Activated CD4-positive, alpha-beta T cell treated with anti-CD3 and anti-CD28 coated beads, Interleukin-10, Interleukin-2, amounts not matched to agents 100 ng/mL and 50 ng/mL, durations not matched to agents 16 hours and 8 hours (primary cell): ENCODE measurements around the gene PIK3C3.
"Not testable (repeated sequence)": the region's sequence is repeated elsewhere in the genome, so short reads cannot be mapped to it uniquely, and the experiment has no call there.

Source experiments
- DNase-seq: peaks from one replicate; pipeline ENCODE4 v3.0.0-alpha.2; 2020

The PIK3C3 gene

GRCh38 chr18:41966943-41967342, 11.9 kb downstream of the PIK3C3 start:
- DNase-seq, result no peak

- DNase-seq, result no peak
Observed at GRCh38 chr18:41967680-41968079, 12.6 kb downstream of the PIK3C3 start.

- no peak for DNase-seq
Observed at GRCh38 chr18:41969881-41970280, 14.8 kb downstream of the PIK3C3 start.

- peak; percentile 15 for DNase-seq
Observed at GRCh38 chr18:41972067-41972925, 17.3 kb downstream of the PIK3C3 start.

- no peak for DNase-seq
Observed at GRCh38 chr18:41973983-41974382, 18.9 kb downstream of the PIK3C3 start.

GRCh38 chr18:41974796-41975201, 19.8 kb downstream of the PIK3C3 start:
- no peak for DNase-seq

GRCh38 chr18:41975284-41975683, 20.2 kb downstream of the PIK3C3 start:
- no peak for DNase-seq

GRCh38 chr18:41977233-41977632, 22.2 kb downstream of the PIK3C3 start:
- no peak for DNase-seq

GRCh38 chr18:41982942-41983660, 28.1 kb downstream of the PIK3C3 start:
- peak; percentile 54 for DNase-seq

- no peak for DNase-seq
Observed at GRCh38 chr18:41985914-41986313, 30.9 kb downstream of the PIK3C3 start.

- no peak for DNase-seq
Observed at GRCh38 chr18:41989508-41989907, 34.5 kb downstream of the PIK3C3 start.

- peak; percentile 54 for DNase-seq
Observed at GRCh38 chr18:41992066-41992465, 37.0 kb downstream of the PIK3C3 start.

GRCh38 chr18:41992703-41993102, 37.7 kb downstream of the PIK3C3 start:
- peak; percentile 16 for DNase-seq

GRCh38 chr18:41993151-41993550, 38.1 kb downstream of the PIK3C3 start:
- DNase-seq, result no peak

- no peak for DNase-seq
Observed at GRCh38 chr18:41996020-41996419, 41.0 kb downstream of the PIK3C3 start.

GRCh38 chr18:41999751-42000150, 44.7 kb downstream of the PIK3C3 start:
- DNase-seq, result no peak

GRCh38 chr18:42001801-42002200, 46.8 kb downstream of the PIK3C3 start:
- no peak for DNase-seq

- DNase-seq, result no peak
Observed at GRCh38 chr18:42004653-42005052, 49.6 kb downstream of the PIK3C3 start.

GRCh38 chr18:42005782-42006181, 50.7 kb downstream of the PIK3C3 start:
- DNase-seq, result no peak

- not testable (repeated sequence) for DNase-seq
Observed at GRCh38 chr18:42009457-42009856, 54.4 kb downstream of the PIK3C3 start.

- DNase-seq, result peak; percentile 25
Observed at GRCh38 chr18:42011053-42011452, 56.0 kb downstream of the PIK3C3 start.

GRCh38 chr18:42018831-42019230, 63.8 kb downstream of the PIK3C3 start:
- DNase-seq, result no peak

- peak; percentile 70 for DNase-seq
Observed at GRCh38 chr18:42024131-42024530, 69.1 kb downstream of the PIK3C3 start.

GRCh38 chr18:42025491-42025890, 70.5 kb downstream of the PIK3C3 start:
- no peak for DNase-seq
